CD4-positive, alpha-beta memory T cell (primary cell): ENCODE results near the gene NT5C3A. TPM values are rescaled to one million over a fixed set of nuclear protein-coding genes. Genes with fewer than 3 reads are reported as not detected.
A peak's percentile ranks its signal among the peaks of the same experiment; 100 is the strongest.
"Not testable (repeated sequence)": the region's sequence is repeated elsewhere in the genome, so short reads cannot be mapped to it uniquely, and the experiment has no call there.

Source experiments
- CTCF ChIA-PET: fragments of 350-600 bp; sonication (Branson Sonifier 250); formaldehyde crosslinking; loops from one replicate; lab custom pipeline; 2021; ENCODE audit warnings: inconsistent platforms; ENCODE audit not compliant: partially characterized antibody; lab: Charles Lee
- POLR2A ChIA-PET: fragments of 350-600 bp; sonication (Branson Sonifier 250); formaldehyde crosslinking; loops from one replicate; lab custom pipeline; 2021; ENCODE audit not compliant: partially characterized antibody; lab: Charles Lee
- DNase-seq, 5 donors: peaks; one replicate each; pipeline versions ENCODE4 v3.0.0 to v3.0.0-alpha.2; 2020 to 2022; ENCODE audit warnings: mixed read lengths in 1 of 5
- H3K27ac ChIP-seq: one replicate; pipeline ENCODE4 v1.7.0; 2013; ENCODE audit warnings: low read depth, low read length
- H3K27me3 ChIP-seq: 2 replicates; pipeline ENCODE4 v1.7.0; 2013; ENCODE audit warnings: mild to moderate bottlenecking, low read length, moderate library complexity; ENCODE audit not compliant: insufficient read depth
- H3K36me3 ChIP-seq: 2 replicates; pipeline ENCODE4 v1.7.0; 2013; ENCODE audit warnings: mild to moderate bottlenecking, low read length, moderate library complexity; ENCODE audit not compliant: insufficient read depth
- H3K4me1 ChIP-seq: 2 replicates; pipeline ENCODE4 v1.7.0; 2013; ENCODE audit warnings: mild to moderate bottlenecking, low read length, moderate library complexity; ENCODE audit not compliant: insufficient read depth
- H3K4me3 ChIP-seq, 2 donors: one replicate each; pipeline ENCODE4 v1.7.0; 2013; ENCODE audit warnings: low read length in 2 of 2, mild to moderate bottlenecking in 1 of 2
- H3K9me3 ChIP-seq, 2 donors: one replicate each; pipeline ENCODE4 v1.7.0; 2013; ENCODE audit warnings: low read length in 2 of 2, control low read depth in 1 of 2; ENCODE audit not compliant: control insufficient read depth in 1 of 2
- H3K27ac Mint-ChIP-seq, 7 donors: one replicate each; pipeline ENCODE4 v1.8.0; 2020 to 2021; ENCODE audit warnings: mixed read lengths in 7 of 7, mild to moderate bottlenecking in 6 of 7, inconsistent platforms in 3 of 7, moderate library complexity in 3 of 7
- H3K27me3 Mint-ChIP-seq, 2 donors: one replicate each; pipeline ENCODE4 v1.8.0; 2020 to 2021; ENCODE audit warnings: mixed read lengths in 2 of 2
- H3K36me3 Mint-ChIP-seq, 2 donors: one replicate each; pipeline ENCODE4 v1.8.0; 2020 to 2021; ENCODE audit warnings: mixed read lengths in 2 of 2, inconsistent platforms in 1 of 2, mild to moderate bottlenecking in 1 of 2
- H3K4me1 Mint-ChIP-seq, 4 donors: one replicate each; pipeline ENCODE4 v1.8.0; 2020 to 2021; ENCODE audit warnings: mixed read lengths in 4 of 4, mild to moderate bottlenecking in 1 of 4
- H3K4me3 Mint-ChIP-seq, 8 donors: one replicate each; pipeline ENCODE4 v1.8.0; 2020 to 2021; ENCODE audit warnings: mixed read lengths in 8 of 8, mild to moderate bottlenecking in 7 of 8, moderate library complexity in 6 of 8, inconsistent platforms in 3 of 8
- H3K9me3 Mint-ChIP-seq, 8 donors: one replicate each; pipeline ENCODE4 v1.8.0; 2020 to 2021; ENCODE audit warnings: mixed read lengths in 8 of 8, mild to moderate bottlenecking in 5 of 8, inconsistent platforms in 3 of 8, moderate library complexity in 1 of 8
- intact Hi-C: fragments of 100-400 bp; cut with micrococcal nuclease; formaldehyde crosslinking; loops from one replicate; pipeline ENCODE4 v1.15.1; 2023
- polyA plus RNA-seq, 2 donors: library from polyadenylated mRNA; unstranded; fragments of 300-500 nt; fragmentation: Illumina TruSeq; gene quantifications; one replicate each; pipeline ENCODE4 v1.2.3, GENCODE V29; 2021
- total RNA-seq, 2 experiments: library from RNA; stranded (reverse); gene quantifications; one replicate each; pipeline ENCODE4 v1.2.3, GENCODE V29; 2021

The NT5C3A gene
- total and polyA plus RNA-seq, 4 experiments from 2014 or later: 44.2 to 93.9 (median 48.8) TPM

DNA sequence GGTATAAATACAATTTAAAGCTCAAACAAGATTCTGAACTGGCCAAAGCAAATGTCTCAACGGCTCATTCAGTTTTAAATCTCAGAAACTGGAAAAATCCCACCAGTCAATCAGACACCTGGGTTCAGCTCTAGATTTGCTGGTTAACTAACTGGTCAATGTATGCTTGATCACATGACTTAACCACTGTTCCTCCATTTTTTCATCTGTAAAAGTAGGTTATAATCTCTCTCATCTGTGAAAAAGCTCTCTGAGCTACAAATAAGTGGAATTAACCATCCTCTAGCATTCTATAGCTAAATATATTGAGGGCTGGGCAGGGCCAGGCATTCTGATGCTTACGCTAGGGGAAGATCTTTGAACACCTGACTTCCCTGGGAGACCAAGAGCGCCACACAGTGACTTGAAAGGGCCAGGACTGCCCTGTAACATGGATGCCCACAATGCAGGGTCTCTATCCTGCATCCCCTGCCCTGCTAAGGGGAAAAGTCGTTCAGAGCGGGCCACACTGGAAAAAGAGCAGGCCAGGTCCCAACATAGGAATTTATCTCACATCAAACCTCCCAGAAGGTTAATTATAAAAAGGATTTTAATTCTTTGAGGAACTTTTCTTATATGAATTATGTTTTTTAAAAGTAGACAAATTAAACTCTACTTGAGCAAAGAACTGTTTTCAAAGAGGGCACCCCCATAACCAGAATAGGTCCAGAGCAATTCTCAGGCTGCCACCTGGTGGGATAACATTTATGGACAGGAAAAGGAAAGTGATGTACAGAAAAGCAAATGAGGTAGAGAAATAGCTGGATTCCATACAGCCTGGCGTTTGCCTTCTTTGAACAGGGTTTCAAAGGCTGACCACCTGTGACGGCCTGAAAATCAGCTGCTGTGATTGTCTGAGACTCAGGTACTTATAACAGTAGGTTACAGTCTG lies 44.8 kb upstream of the NT5C3A start:
- intact Hi-C loops: loop anchor here (2.0 to 10.0 kb wide), 5 partner anchors 143 to 415 kb away; no protein-coding TSS in a partner anchor

DNA sequence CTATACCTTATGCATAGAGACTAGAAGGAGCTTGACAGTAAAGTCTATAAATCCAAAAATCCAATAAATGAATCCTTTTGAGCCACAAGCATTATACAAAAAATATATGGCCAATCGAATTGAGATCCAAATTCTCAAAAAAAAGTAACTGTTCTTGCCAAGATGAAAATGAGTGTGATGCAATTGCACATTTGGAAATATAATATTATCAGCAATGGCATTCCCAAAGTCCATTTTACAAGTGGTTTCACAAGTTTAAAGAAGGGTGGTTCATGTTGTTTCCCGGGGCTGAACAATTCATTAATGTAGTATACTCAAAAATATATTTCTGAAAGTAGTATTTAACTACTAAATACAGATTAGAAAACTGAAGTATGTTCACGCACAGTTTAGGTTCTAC lies 39.3 kb upstream of the NT5C3A start:
- peaks cover 29 to 59% of the 10 kb centered on the region in 2 donors for H3K36me3 Mint-ChIP-seq
- Histone ChIP-seq H3K27me3 (no peaks in the 10 kb centered on the region), H3K36me3 (peaks cover 39% of the 10 kb centered on the region), H3K4me3 (no peak overlapping the region), H3K4me1 (peaks cover 15% of the 10 kb centered on the region), H3K9me3 (no peaks in the 10 kb centered on the region), H3K27ac (no peak overlapping the region)
- no peaks in the 10 kb centered on the region for H3K27me3 Mint-ChIP-seq
- DNase-seq: no peak
- H3K9me3 Mint-ChIP-seq: no peaks in the 10 kb centered on the region
- ChIA-PET POLR2A (no interaction called here), CTCF (interaction anchor here (3.6 kb wide), 1 partner anchor 255 kb away, joined by 9 read pairs; no protein-coding TSS in a partner anchor)
- no peak overlapping the region for H3K4me3 Mint-ChIP-seq
- intact Hi-C loops: loop anchor here (10.0 kb wide), 1 partner anchor 157 kb away; no protein-coding TSS in a partner anchor
- H3K27ac Mint-ChIP-seq: no peak overlapping the region
- H3K4me1 Mint-ChIP-seq: peaks cover 15 to 31% (median 24%) of the 10 kb centered on the region in 4 donors

More for the DNA sequence above, 44.8 kb upstream of the NT5C3A start:
- Mint-ChIP-seq H3K9me3 (no peaks in the 10 kb centered on the region), H3K4me3 (peak overlapping the region; percentile 67 to 95 (median 86)), H3K4me1 (peaks cover 26 to 57% (median 43%) of the 10 kb centered on the region in 4 donors), H3K27me3 (peaks cover 3% of the 10 kb centered on the region in 2 donors), H3K27ac (peak overlapping the region in 5 of 7 donors; percentile 15 to 69 (median 62)), H3K36me3 (peaks cover 6 to 18% of the 10 kb centered on the region in 2 donors)
- CTCF ChIA-PET: interaction anchor here (0.6 to 5.5 kb wide), 31 partner anchors 14 to 415 kb away, joined by 3 to 52 read pairs (median 5); partner anchors contain the start of genes BBS9 and NT5C3A
- POLR2A ChIA-PET: interaction anchor here (0.8 to 3.2 kb wide), 7 partner anchors 22 to 618 kb away, joined by 3 to 26 read pairs (median 10); partner anchors contain the start of genes BBS9, KBTBD2, LSM5 and NT5C3A
- Histone ChIP-seq H3K4me3 (peak overlapping the region; percentile 25 to 59), H3K27ac (no peak overlapping the region), H3K36me3 (peaks cover 7% of the 10 kb centered on the region), H3K9me3 (no peaks in the 10 kb centered on the region), H3K27me3 (no peaks in the 10 kb centered on the region), H3K4me1 (peaks cover 38% of the 10 kb centered on the region)
- DNase-seq: peak in 4 of 5 donors; percentile 16 to 44 (median 39)

DNA sequence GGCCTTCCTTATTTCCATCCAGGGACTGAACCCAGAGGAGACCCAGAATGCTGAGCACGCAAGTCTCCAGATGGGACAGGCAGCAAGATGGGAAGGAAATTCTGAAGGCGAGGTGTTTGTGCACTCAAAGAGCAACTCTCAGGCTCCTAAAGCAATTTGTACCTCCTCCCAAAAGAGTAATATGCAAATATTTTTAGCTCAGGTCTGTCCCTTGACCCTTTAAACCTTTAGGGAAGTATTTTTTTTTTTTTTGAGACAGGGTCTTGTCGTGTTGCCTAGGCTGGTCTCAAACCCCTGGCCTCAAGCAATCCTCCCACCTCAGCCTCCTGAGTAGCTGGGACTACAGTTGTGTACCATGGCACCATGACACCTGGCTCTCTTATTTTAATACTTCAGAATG lies 38.2 kb upstream of the NT5C3A start:
- Mint-ChIP-seq H3K36me3 (peaks cover 39 to 70% of the 10 kb centered on the region in 2 donors), H3K4me1 (peaks cover 10 to 20% (median 15%) of the 10 kb centered on the region in 4 donors), H3K4me3 (no peak overlapping the region), H3K9me3 (no peaks in the 10 kb centered on the region), H3K27me3 (no peaks in the 10 kb centered on the region), H3K27ac (no peak overlapping the region)
- Histone ChIP-seq H3K27me3 (no peaks in the 10 kb centered on the region), H3K4me1 (peaks cover 3% of the 10 kb centered on the region), H3K9me3 (no peaks in the 10 kb centered on the region), H3K4me3 (no peak overlapping the region), H3K27ac (no peak overlapping the region), H3K36me3 (peaks cover 51% of the 10 kb centered on the region)
- ChIA-PET CTCF (interaction anchor here (3.6 kb wide), 1 partner anchor 254 kb away, joined by 9 read pairs; no protein-coding TSS in a partner anchor), POLR2A (no interaction called here)
- intact Hi-C loops: loop anchor here (10.0 kb wide), 1 partner anchor 156 kb away; no protein-coding TSS in a partner anchor
- no peak for DNase-seq

DNA sequence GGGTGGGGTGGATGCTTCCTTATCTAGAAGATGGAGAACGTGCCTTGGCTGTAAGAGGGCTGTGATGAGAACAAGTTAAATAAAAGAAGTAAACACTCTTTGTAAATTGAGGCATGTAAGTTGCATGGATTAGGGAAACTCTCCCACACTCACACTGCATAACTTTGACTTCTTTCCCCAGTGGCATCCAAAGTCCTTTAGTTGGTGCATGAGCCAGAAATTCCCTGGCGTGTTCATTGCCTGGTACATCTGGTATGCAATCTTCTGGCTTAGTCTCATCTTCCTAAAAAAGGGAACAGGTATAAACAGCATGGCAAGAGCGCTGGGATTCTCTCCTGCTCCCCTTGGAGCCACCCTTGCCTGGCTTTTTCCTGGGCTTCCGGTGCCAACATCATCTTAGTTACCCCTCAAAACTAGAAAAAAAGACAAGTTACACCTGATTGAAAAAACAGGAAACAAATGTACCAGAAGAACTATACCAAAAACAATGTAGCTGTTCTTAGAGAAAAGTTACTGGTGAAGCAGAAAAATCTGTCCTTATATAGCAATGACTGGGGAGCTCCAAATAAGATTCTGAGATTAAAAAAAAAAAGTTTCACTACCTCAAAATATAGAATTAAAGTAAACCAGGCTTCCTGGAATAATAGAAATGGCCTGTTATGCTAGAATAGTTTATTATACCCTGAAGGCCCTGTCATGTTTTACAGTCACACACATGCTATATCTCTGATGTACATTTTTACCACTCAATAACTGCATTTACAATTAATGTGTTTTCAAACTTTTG lies 36.8 kb upstream of the NT5C3A start:
- Mint-ChIP-seq H3K27me3 (no peaks in the 10 kb centered on the region), H3K9me3 (no peaks in the 10 kb centered on the region), H3K4me3 (no peak overlapping the region), H3K27ac (peak overlapping the region in 2 of 7 donors; percentile 12 to 52), H3K36me3 (peaks cover 47 to 78% of the 10 kb centered on the region in 2 donors), H3K4me1 (peaks cover 7 to 10% (median 9%) of the 10 kb centered on the region in 4 donors)
- Histone ChIP-seq H3K27ac (no peak overlapping the region), H3K4me3 (no peak overlapping the region), H3K27me3 (no peaks in the 10 kb centered on the region), H3K36me3 (peaks cover 52% of the 10 kb centered on the region), H3K9me3 (no peaks in the 10 kb centered on the region), H3K4me1 (no peaks in the 10 kb centered on the region)
- DNase-seq: no peak
- ChIA-PET CTCF (no interaction called here), POLR2A (no interaction called here)
- intact Hi-C loops: no loop called here

DNA sequence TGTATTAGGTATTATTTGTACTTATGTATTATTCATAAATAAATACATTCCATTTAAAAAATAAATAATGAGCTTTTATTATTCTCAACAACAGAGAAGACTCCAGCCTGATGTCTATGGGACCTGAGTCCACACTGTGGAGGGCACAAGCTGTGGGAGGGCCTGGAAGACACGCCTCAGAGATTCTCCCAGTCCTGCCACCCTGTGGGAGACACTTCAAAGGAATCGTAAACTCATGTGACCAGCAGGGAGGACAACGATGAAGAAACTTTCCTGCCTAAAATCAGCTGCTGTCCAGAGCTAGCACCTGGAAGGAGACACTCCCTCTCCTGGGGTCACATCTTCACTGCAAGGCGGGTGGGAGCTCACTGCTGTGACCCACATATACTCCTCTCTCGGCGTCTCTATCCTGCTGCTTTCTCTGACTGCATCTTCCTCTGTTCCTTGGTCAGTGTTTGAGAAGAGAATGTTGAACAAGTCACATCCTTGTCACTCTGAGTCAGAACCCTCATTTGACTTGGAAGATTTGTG lies 32.2 kb upstream of the NT5C3A start:
- H3K27ac Mint-ChIP-seq, CTCF ChIA-PET, intact Hi-C loops, H3K9me3 Mint-ChIP-seq, H3K9me3 ChIP-seq, H3K27me3 Mint-ChIP-seq, DNase-seq, H3K4me3 Mint-ChIP-seq, H3K27ac ChIP-seq, H3K4me1 Mint-ChIP-seq, H3K27me3 ChIP-seq, H3K4me3 ChIP-seq, POLR2A ChIA-PET, H3K4me1 ChIP-seq: not testable (repeated sequence)
- peaks cover 43 to 54% of the 10 kb centered on the region in 2 donors for H3K36me3 Mint-ChIP-seq
- H3K36me3 ChIP-seq: peaks cover 44% of the 10 kb centered on the region

DNA sequence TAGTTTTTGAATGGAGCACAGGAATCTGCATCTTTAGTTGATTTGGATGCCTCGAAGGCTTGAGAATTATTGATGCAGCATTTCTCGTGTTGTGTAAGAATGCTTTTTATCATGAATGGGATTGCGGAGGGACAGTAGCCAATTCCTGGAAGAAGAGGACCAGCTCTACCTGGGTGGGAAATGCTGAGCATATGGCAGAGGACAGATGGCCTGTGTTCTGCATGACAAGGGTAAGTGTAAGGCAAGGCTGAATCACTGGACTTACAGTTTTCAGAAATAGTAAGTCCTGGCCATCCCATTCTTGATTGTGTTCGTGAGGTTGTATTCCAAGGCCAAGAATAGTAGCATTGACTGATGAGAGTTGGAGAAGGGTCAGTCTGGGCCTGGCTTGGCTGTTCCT lies 30.7 kb upstream of the NT5C3A start:
- no peak overlapping the region for H3K4me3 ChIP-seq
- no peak overlapping the region for H3K4me3 Mint-ChIP-seq
- ChIA-PET POLR2A (no interaction called here), CTCF (no interaction called here)
- DNase-seq: no peak
- no peak overlapping the region for H3K27ac ChIP-seq
- H3K36me3 Mint-ChIP-seq: peaks cover 30 to 38% of the 10 kb centered on the region in 2 donors
- intact Hi-C loops: no loop called here
- no peaks in the 10 kb centered on the region for H3K4me1 ChIP-seq
- H3K9me3 Mint-ChIP-seq: no peaks in the 10 kb centered on the region
- H3K4me1 Mint-ChIP-seq: peaks cover 0 to 2% (median 0%) of the 10 kb centered on the region in 4 donors
- no peaks in the 10 kb centered on the region for H3K27me3 ChIP-seq
- H3K27ac Mint-ChIP-seq: peak overlapping the region in 1 of 7 donors; percentile 37
- no peaks in the 10 kb centered on the region for H3K27me3 Mint-ChIP-seq
- no peaks in the 10 kb centered on the region for H3K9me3 ChIP-seq
- H3K36me3 ChIP-seq: peaks cover 29% of the 10 kb centered on the region
